MCF 10A (cell line): Measurements from ENCODE around the gene NLRP9. TPM values are rescaled to one million over a fixed set of nuclear protein-coding genes. Genes with fewer than 3 reads are reported as not detected.

Experiments
- BruUV-seq: library from RNA; stranded (reverse); fragments of 400-500 nt; replicated peaks from 2 replicates; lab custom pipeline; 2021; lab: Mats Ljungman, UMichigan
- CTCF ChIA-PET: fragments of 300-600 bp; sonication (Branson Sonifier 250); formaldehyde crosslinking; extraction: SDS; loops from one replicate; lab custom pipeline; 2021; ENCODE audit warnings: antibody characterized with exemption, inconsistent platforms; lab: Yijun Ruan, JAX
- POLR2A ChIA-PET: fragments of 300-600, 350-650 bp; sonication (Branson Sonifier 250); formaldehyde crosslinking; extraction: SDS; loops from one replicate; lab custom pipeline; 2020; ENCODE audit warnings: antibody characterized with exemption, inconsistent platforms; lab: Yijun Ruan, JAX
- DNase-seq: peaks from one replicate; pipeline ENCODE4 v3.0.0-alpha.2; 2018; ENCODE audit not compliant: unreplicated experiment
- H3K27ac Mint-ChIP-seq: one replicate; pipeline ENCODE4 v1.8.0; 2022; ENCODE audit warnings: mild to moderate bottlenecking, low read depth, mixed read lengths; ENCODE audit not compliant: unreplicated experiment
- H3K27me3 Mint-ChIP-seq: one replicate; pipeline ENCODE4 v1.8.0; 2022; ENCODE audit warnings: mixed read lengths; ENCODE audit not compliant: insufficient read depth, unreplicated experiment
- H3K36me3 Mint-ChIP-seq: one replicate; pipeline ENCODE4 v1.8.0; 2022; ENCODE audit warnings: mild to moderate bottlenecking, moderate library complexity, mixed read lengths; ENCODE audit not compliant: insufficient read depth, unreplicated experiment
- H3K4me1 Mint-ChIP-seq: one replicate; pipeline ENCODE4 v1.8.0; 2022; ENCODE audit warnings: mixed read lengths; ENCODE audit not compliant: insufficient read depth, unreplicated experiment
- H3K4me3 Mint-ChIP-seq: one replicate; pipeline ENCODE4 v1.8.0; 2022; ENCODE audit warnings: mild to moderate bottlenecking, moderate library complexity, mixed read lengths; ENCODE audit not compliant: unreplicated experiment
- H3K9me3 Mint-ChIP-seq: one replicate; pipeline ENCODE4 v1.8.0; 2022; ENCODE audit warnings: mixed read lengths; ENCODE audit not compliant: unreplicated experiment
- intact Hi-C: fragments of 100-400 bp; cut with micrococcal nuclease; formaldehyde crosslinking; loops from 2 replicates; pipeline ENCODE4 v1.14.1; 2022
- total RNA-seq: library from RNA; stranded (reverse); gene quantifications from 2 replicates; pipeline ENCODE4 v1.2.3, GENCODE V29; 2022
- TF ChIP-seq, protein P1 (sequence below): fragments of 200-600 bp; IDR thresholded peaks from one replicate; pipeline ENCODE4 v1.8.0; 2022; ENCODE audit warnings: antibody characterized with exemption, mild to moderate bottlenecking; ENCODE audit not compliant: unreplicated experiment

Gene NLRP9
- total RNA-seq, 1 experiment from 2014 or later, result not detected

DNA sequence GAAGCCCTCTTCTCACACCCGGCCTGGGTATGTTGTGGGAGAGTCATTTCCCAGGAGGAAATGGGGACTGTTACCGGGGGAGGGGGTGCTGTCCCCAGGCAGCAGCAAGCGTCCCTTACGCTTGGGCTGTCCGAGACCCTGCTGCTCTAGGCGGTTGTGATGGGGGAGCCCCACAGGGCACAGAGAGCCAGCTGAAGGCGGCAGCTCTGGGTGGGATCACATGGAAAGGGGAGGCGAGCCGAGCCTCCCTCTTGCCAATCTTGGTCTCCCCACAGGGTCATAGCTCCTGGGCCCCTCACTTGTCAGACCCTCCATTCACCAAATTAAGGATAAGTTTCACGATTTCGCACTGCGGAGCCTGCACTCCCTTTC, 41.1 kb downstream of the NLRP9 start:
- CTCF ChIA-PET, result no interaction called here
- POLR2A ChIA-PET, result no interaction called here
- BruUV-seq, result no TSS peak
- Mint-ChIP-seq H3K27me3 (no peaks in the 10 kb centered on the region), H3K27ac (no peak overlapping the region), H3K4me1 (no peaks in the 10 kb centered on the region), H3K4me3 (no peak overlapping the region), H3K9me3 (no peaks in the 10 kb centered on the region), H3K36me3 (peaks cover 61% of the 10 kb centered on the region)
- TF ChIP-seq, protein P1, sequence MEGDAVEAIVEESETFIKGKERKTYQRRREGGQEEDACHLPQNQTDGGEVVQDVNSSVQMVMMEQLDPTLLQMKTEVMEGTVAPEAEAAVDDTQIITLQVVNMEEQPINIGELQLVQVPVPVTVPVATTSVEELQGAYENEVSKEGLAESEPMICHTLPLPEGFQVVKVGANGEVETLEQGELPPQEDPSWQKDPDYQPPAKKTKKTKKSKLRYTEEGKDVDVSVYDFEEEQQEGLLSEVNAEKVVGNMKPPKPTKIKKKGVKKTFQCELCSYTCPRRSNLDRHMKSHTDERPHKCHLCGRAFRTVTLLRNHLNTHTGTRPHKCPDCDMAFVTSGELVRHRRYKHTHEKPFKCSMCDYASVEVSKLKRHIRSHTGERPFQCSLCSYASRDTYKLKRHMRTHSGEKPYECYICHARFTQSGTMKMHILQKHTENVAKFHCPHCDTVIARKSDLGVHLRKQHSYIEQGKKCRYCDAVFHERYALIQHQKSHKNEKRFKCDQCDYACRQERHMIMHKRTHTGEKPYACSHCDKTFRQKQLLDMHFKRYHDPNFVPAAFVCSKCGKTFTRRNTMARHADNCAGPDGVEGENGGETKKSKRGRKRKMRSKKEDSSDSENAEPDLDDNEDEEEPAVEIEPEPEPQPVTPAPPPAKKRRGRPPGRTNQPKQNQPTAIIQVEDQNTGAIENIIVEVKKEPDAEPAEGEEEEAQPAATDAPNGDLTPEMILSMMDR, result no peak
- DNase-seq, result no peak
- intact Hi-C loops, result no loop called here

DNA sequence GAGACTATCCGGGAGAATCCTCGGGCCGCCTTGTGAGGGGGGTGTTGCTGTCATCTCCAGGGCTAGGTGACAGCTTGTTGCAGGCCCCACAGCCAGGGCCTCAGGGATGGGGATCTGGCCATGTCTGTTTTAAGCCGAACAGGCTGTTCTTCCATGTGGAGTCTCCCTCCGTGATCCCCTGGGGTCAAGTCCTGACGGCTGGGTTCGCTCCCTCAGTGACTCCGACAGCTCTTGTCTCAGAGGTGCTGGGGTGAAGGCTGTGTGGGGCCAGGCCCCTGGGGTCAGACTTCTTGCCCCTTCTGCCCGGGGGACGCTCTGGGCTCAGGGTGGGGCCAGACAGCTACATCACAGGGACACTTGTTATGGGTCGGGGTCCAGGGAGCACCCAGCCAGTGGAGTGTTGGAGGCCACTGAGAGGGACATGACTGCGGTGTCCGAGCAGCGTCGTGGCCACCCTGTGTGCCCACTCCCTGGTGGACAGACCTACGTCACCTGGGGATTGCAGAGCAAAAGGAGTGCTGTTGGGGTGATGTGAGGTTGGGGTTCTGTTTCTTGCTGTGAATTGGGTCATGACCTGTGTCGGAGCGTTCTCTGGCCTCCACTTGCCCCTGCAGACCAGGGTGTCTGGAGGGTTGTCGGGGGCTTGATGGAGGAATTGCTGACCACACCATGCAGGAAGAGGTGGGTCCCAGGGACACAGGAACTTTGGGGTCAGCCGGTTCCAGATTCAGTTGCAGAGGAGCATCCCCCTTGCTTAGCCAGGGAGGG, 41.7 kb downstream of the NLRP9 start:
- no peak overlapping the region for H3K27ac Mint-ChIP-seq
- H3K36me3 Mint-ChIP-seq, result peaks cover 60% of the 10 kb centered on the region
- H3K4me3 Mint-ChIP-seq, result no peak overlapping the region
- no peak for DNase-seq
- TF ChIP-seq, protein P1, result no peak
- H3K27me3 Mint-ChIP-seq, result no peaks in the 10 kb centered on the region
- H3K4me1 Mint-ChIP-seq, result no peaks in the 10 kb centered on the region
- intact Hi-C loops, result no loop called here
- no peaks in the 10 kb centered on the region for H3K9me3 Mint-ChIP-seq
- BruUV-seq, result no TSS peak
- CTCF ChIA-PET, result interaction anchor here (0.7 kb wide), 1 partner anchor 8 kb away, joined by 4 read pairs; no protein-coding TSS in a partner anchor
- POLR2A ChIA-PET, result no interaction called here

DNA sequence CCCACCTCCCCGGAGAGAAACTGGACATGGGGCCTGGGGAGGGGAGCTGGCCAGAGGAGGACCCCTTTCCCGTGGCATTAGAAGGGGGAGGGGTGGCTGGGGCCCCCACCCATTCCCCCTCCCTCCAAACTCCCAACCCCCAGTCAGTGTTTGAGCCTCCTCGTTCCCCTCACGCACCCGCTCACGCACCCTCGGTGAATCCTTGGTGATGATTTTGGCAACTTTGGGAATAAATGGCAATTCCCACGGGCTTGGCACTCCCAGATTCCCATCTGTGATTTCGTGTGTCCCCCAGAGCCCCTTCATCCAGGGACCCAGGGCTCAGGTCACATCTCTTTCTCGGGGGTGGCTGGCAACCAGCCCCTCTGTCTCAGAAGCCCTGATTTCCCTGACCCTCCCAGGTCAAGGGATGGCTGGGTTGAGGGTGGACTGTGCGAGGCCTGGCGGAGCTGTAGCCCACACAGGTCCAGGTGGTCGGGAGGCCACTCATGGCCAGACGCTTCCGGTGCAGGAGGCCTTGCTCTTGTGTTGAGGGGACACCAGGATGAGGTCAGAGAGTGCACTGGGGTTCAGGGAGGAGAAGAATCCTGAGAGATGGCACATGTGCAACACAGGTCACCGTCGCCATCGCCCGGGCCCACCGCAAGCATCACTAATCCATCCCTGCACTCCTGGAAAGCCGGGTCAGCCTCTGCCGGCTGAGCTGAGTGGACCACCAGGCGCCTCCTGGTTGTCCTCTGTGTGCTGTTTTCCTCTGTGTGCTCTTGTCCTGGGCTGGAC, 42.5 kb downstream of the NLRP9 start:
- no peaks in the 10 kb centered on the region for H3K27me3 Mint-ChIP-seq
- CTCF ChIA-PET, result interaction anchor here (0.7 kb wide), 1 partner anchor 9 kb away, joined by 4 read pairs; no protein-coding TSS in a partner anchor
- intact Hi-C loops, result no loop called here

More for the DNA sequence above, 42.5 kb downstream of the NLRP9 start:
- Mint-ChIP-seq H3K4me3 (no peak overlapping the region), H3K27ac (no peak overlapping the region), H3K9me3 (no peaks in the 10 kb centered on the region), H3K36me3 (peaks cover 66% of the 10 kb centered on the region), H3K4me1 (no peaks in the 10 kb centered on the region)
- POLR2A ChIA-PET, result no interaction called here
- BruUV-seq, result no TSS peak
- DNase-seq, result no peak
- TF ChIP-seq, protein P1, result no peak
